Lung (tissue), 12 donors: ENCODE results near the gene POU2AF3. TPM values are rescaled to one million over a fixed set of nuclear protein-coding genes. Genes with fewer than 3 reads are reported as not detected.

Experiments
- ATAC-seq: fragments of 200-7000 bp; cut with Tn5 transposase; one replicate; pipeline ENCODE4 v1.9.1; 2020; ENCODE audit warnings: moderate number of reproducible peaks; ENCODE audit not compliant: insufficient read depth, low FRiP score
- DNase-seq, 3 donors: peaks; one replicate each; pipeline ENCODE4 v3.0.0-alpha.2; 2013 to 2017
- H3K27ac ChIP-seq, 2 donors: one replicate each; pipeline ENCODE4 v1.5.1; 2013; ENCODE audit warnings: mild to moderate bottlenecking in 2 of 2, moderate library complexity in 2 of 2, control low read depth in 1 of 2, inconsistent platforms in 1 of 2, low read depth in 1 of 2, low read length in 1 of 2
- H3K27me3 ChIP-seq, 3 donors: one replicate each; pipeline ENCODE4 v1.5.1; 2013; ENCODE audit warnings: low read length in 2 of 3; ENCODE audit not compliant: control insufficient read depth in 3 of 3, insufficient read depth in 3 of 3
- H3K36me3 ChIP-seq, 4 donors: one replicate each; pipeline ENCODE4 v1.5.1; 2013; ENCODE audit warnings: low read length in 4 of 4, mild to moderate bottlenecking in 1 of 4, moderate library complexity in 1 of 4; ENCODE audit not compliant: control insufficient read depth in 4 of 4, insufficient read depth in 4 of 4
- H3K4me1 ChIP-seq, 5 donors: one replicate each; pipeline ENCODE4 v1.5.1; 2013; ENCODE audit warnings: low read length in 5 of 5, mild to moderate bottlenecking in 2 of 5, moderate library complexity in 1 of 5; ENCODE audit not compliant: control insufficient read depth in 5 of 5, insufficient read depth in 5 of 5
- H3K4me3 ChIP-seq: one replicate; pipeline ENCODE4 v1.5.1; 2013; ENCODE audit warnings: mild to moderate bottlenecking, control low read depth, moderate library complexity
- H3K9ac ChIP-seq, 2 donors: one replicate each; pipeline ENCODE4 v1.5.1; 2013; ENCODE audit warnings: low read length in 2 of 2, control low read depth in 1 of 2; ENCODE audit not compliant: insufficient read depth in 1 of 2
- H3K9me3 ChIP-seq, 4 donors: one replicate each; pipeline ENCODE4 v1.5.1; 2013; ENCODE audit warnings: low read length in 3 of 4, mild to moderate bottlenecking in 1 of 4, moderate library complexity in 1 of 4; ENCODE audit not compliant: control insufficient read depth in 4 of 4, insufficient read depth in 3 of 4
- CTCF ChIP-seq: IDR thresholded peaks from 2 replicates; pipeline ENCODE4 v1.5.1; 2012; ENCODE audit warnings: mild to moderate bottlenecking; ENCODE audit errors: control extremely low read depth, extremely low read depth
- WGBS, 2 donors: extraction: QIAGEN DNeasy Blood & Tissue Kit; methylation state at CpG; one replicate each; pipeline ENCODE4 v1.1.7; 2013; 5-methylcytosine and 5-hydroxymethylcytosine counted together
- polyA plus RNA-seq, 2 donors: library from polyadenylated mRNA; stranded (reverse); fragments of 200-250 nt; gene quantifications; one replicate each; pipeline ENCODE4 v1.2.1, GENCODE V29; 2013
- total RNA-seq, 2 donors: library from RNA; depleted of rRNA in 1 of 2; stranded (reverse); fragments of >200 nt in 1 of 2; gene quantifications; one replicate each; pipeline ENCODE4 v1.2.1, GENCODE V29; 2014 to 2021
- donor health status: control.
- donor health status: control.
- donor health status: Bipolar disorder and iron deficiency.
- donor health status: healthy.
- donor health status: DM: yes; HTN: yes; CAD: no.

Gene POU2AF3
- total and polyA plus RNA-seq, 4 donors = 1.5 to 5.4 (median 3.1) TPM

GRCh38 chr11:111334532-111335502 lies 36.5 kb downstream of the POU2AF3 start:
- 63 to 74% methylated on average over 9 of the region's 9 CpGs for WGBS, 2 donors
- TF ChIP-seq CTCF = no peak
- no peaks in the 10 kb centered on the region for H3K9me3 ChIP-seq
- H3K4me3 ChIP-seq = no peak overlapping the region
- ATAC-seq (no peak), DNase-seq (peak; percentile 81 to 91 (median 82))
- H3K4me1 ChIP-seq = peaks cover 0 to 35% (median 21%) of the 10 kb centered on the region in 5 donors
- no peak overlapping the region for H3K27ac ChIP-seq
- no peaks in the 10 kb centered on the region for H3K27me3 ChIP-seq
- no peak overlapping the region for H3K9ac ChIP-seq
- H3K36me3 ChIP-seq = no peaks in the 10 kb centered on the region

GRCh38 chr11:111335549-111335948 lies 37.2 kb downstream of the POU2AF3 start:
- 69 to 72% methylated on average over 6 of the region's 6 CpGs for WGBS, 2 donors
- ATAC-seq = no peak
- DNase-seq = peak in 1 of 3 donors; percentile 53
- TF ChIP-seq CTCF = no peak
- H3K4me1 ChIP-seq = peaks cover 0 to 35% (median 21%) of the 10 kb centered on the region in 5 donors
- H3K27me3 ChIP-seq = no peaks in the 10 kb centered on the region
- no peak overlapping the region for H3K4me3 ChIP-seq
- H3K9me3 ChIP-seq = no peaks in the 10 kb centered on the region
- H3K36me3 ChIP-seq = no peaks in the 10 kb centered on the region
- H3K9ac ChIP-seq = peak overlapping the region in 1 of 2 donors; percentile 40
- no peak overlapping the region for H3K27ac ChIP-seq

- H3K27ac ChIP-seq = no peak overlapping the region
- no peak overlapping the region for H3K4me3 ChIP-seq
- no peak for ATAC-seq
- no peaks in the 10 kb centered on the region for H3K9me3 ChIP-seq
- no peak for DNase-seq
- no peak overlapping the region for H3K9ac ChIP-seq
- TF ChIP-seq CTCF = no peak
- peaks cover 0 to 35% (median 21%) of the 10 kb centered on the region in 5 donors for H3K4me1 ChIP-seq
- H3K27me3 ChIP-seq = no peaks in the 10 kb centered on the region
- 82 to 86% methylated on average over 4 of the region's 4 CpGs for WGBS, 2 donors
- no peaks in the 10 kb centered on the region for H3K36me3 ChIP-seq
These were observed 37.7 kb downstream of the POU2AF3 start for GRCh38 chr11:111336062-111336461.
